NOMO-1 treated with dmso at 0.1 percent for 144 hours (cell line): ENCODE results near the gene NF2.
"Not testable (repeated sequence)": the region's sequence is repeated elsewhere in the genome, so short reads cannot be mapped to it uniquely, and the experiment has no call there.

ENCODE experiments used
- DNase-seq: peaks from one replicate; lab custom pipeline; 2025; ENCODE audit not compliant: unreplicated experiment; lab: John Stamatoyannopoulos, UW

NF2 gene

DNA sequence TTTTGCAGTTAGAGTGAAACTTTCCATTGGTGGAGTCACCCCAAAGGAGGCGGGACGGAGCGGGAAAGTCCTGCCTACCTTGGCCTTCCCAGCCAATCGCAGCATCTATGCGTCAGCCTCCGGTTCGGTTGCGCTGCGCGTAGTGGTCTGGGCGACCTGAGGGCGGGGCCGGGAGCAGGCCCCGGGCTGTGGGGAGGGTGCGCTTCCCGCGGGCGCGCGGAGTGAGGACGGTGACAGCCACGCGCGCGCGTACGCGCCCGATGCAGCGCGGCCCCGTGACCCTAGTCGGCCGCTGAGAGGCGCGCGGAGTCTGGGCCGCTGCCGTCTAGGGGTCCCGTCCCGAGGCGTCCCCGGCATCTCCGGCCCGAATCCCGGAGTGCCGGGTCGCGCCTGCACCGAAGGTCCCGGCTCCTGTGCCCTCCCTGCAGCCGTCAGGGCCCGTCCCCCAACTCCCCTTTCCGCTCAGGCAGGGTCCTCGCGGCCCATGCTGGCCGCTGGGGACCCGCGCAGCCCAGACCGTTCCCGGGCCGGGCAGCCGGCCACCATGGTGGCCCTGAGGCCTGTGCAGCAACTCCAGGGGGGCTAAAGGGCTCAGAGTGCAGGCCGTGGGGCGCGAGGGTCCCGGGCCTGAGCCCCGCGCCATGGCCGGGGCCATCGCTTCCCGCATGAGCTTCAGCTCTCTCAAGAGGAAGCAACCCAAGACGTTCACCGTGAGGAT, at the start of gene NF2:
Gene NF2, plus strand, starts transcription at position 276 of the 718 bp plus-strand sequence. Its CDS starts 366 bp downstream, at position 642.
- peak; percentile 98 for DNase-seq

DNA sequence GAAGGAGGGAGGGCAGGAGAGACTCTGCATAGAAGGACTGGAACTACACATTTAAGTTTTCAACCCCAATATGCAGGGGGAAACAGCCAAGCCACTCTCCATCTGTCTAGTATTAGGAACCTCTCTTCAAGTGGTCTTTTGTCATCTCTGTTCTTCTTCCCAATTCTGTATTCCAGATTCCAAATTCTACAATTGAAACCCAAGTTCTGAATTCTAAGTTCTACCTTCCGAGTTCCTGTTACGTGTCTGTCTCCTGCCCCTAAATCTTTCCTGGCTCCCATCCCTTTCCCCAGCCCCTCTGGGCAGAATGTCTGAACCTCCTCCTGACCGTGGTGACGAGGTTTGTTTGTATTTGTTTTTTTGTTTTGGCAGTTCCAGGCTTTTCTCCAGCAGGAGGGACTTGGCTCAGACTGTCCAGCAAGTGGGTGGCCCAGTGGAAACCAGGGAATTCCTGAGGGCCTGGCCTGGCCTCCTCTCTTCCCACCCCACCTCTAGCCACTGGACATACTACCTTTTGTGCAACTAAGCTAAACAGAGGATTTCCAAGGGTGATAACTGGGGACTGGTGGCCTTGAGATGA, 48.3 kb upstream of the NF2 start:
- DNase-seq = no peak

DNA sequence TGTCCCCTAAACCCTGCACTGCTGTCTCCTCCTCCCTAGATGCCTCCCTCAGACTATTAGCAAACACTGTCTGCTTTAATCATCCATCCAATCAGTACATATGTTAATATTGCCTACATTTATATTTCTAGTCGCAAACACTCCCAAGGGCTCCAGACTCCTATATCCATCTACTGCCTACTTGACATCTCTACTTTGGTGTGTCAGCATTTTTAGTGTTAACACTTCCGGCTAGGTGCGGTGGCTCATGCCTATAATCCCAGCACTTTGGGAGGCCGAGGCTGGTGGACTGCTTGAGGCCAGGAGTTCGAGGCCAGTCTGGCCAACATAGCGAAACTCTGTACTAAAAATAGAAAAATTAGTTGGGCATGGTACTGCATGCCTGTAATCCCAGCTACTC, 44.4 kb upstream of the NF2 start:
- no peak for DNase-seq

DNA sequence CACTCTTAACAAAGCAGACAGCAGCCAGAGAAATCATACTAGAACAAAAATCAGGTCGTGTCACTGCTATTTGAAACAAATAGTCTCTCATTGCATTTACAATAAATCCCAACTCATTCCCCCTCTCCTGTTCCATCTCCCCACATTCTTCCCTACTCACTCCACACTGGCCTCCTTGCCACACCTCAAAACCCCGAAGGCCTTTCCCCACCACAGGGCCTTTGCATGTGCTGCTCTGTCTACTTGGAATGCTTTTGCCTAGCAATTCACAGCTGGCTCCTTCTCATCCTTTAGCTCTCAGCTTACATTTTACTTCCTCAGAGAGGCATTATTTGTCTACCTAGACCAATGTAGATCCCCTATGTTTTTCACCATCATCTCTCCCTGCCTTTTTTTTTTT, 43.6 kb upstream of the NF2 start:
- no peak for DNase-seq

DNA sequence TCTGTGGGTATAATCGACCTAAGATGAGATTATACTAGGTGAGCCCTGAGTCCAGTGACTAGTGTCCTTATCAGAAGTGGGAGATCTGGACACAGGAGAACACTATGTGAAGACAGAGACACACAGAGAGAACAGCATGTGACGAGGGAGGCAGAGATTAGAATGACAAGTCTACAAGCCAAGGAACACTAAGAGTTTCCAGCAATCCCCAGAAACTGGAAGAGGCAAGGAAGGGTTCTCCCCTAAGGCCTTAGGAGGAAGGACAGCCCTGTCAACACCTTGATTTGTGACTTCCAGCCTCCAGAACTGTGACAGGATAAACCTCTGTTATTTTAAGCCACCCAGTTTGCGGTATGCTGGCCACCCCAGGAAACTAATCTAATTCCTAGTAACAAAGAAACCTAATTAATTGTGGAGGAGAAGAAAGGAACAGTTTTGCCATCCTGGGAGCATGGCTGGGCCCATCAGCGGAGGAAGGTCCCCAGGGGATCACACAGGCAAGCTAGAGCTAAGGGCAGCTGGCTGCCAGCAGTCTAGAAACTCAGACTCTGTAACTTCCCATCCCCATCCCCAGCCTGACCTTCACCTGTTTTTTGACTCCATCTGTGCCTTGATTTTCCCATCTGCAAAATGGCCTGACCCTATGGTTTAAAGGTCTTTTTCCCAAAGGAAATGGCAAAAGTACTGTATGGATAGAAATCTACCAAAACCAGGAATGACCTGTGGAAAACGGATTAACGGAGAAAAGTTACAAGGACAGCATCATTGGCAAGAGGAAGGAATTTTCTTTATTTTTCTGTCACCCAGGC, 39.6 kb upstream of the NF2 start:
- no peak for DNase-seq

DNA sequence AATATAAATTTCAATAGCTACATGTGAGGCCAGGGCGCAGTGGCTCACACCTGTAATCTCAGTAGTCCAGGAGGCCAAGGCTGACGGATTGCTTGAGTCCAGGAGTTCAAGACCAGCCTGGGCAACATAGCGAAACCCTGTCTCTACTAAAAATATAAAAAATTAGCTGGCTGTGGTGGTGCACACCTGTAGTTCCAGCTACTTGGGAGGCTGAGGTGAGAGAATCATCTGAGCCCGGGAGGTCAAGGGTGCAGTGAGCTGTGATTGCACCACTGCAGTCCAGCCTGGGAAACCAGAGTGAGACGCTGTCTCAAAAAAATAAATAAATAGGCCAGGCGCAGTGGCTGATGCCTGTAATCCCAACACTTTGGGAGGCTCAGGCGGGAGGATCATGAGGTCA, 36.9 kb upstream of the NF2 start:
- not testable (repeated sequence) for DNase-seq

DNA sequence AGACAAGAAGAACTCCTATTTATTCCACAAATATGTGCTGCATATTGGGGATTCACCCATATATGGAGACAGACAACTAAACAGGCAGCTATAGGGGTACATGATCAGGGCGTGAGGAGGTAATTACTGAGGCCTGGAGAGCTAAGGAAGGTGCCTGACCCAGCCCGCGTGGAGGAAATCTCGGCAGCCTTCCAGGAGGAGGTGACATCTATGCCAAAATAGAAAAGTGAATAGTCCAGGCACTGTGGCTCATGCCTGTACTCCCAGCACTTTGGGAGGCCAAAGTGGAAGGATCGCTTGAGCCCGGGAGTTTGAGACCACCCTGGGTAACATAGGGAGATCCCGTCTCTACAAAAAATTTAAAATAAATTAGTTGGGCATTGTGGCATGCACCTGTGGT, 36.1 kb upstream of the NF2 start:
- no peak for DNase-seq

DNA sequence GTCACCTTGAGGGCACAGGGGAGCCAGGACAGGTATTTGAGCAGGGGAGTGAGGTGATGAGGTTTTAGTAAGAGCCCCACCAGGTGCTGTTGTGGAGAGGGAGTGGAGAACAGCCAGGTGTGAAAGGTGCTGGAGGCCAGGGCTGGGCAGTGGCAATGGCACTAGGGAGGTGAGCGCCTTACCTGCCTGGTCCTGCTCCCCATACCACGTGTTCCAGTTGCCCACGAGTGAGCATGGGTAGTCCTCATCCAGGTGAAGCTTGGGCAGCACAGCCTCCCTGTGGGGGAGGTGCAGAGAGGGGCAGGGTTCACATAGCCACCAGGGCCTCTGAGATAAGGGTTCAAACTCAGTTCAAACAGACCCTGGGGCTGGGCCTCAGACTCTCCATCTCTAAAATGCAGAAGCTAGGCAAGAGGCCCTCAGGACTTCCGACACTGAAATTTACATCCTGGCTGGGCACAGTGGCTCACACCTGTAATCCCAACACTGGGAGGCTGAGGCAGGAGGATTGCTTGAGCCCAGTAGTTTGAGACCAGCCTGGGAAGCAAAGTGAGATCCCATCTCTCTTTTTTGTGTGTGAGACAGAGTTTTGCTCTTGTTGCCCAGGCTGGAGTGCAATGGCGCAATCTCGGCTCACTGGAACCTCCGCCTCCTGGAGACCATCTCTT, 34.3 kb upstream of the NF2 start:
- no peak for DNase-seq

DNA sequence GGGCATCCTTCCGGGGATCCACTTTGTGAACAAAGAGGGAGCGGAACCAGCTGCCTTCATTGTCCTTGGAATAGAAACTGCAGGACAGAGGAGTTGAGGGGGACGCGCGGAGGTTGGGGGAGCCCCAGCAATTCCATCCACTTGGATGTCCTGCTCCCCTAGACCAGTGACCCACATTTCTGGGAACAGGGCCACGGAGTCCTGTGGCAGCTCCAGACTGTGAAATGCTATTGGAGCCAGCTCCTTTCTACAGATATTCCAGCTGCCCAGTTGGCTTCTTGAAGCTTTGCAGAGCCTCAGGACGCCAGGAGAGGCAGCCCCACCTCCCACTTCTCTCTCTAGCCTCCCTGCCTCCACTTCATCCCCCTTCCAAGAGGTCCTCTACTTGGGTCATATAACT, 33.0 kb upstream of the NF2 start:
- DNase-seq = no peak

DNA sequence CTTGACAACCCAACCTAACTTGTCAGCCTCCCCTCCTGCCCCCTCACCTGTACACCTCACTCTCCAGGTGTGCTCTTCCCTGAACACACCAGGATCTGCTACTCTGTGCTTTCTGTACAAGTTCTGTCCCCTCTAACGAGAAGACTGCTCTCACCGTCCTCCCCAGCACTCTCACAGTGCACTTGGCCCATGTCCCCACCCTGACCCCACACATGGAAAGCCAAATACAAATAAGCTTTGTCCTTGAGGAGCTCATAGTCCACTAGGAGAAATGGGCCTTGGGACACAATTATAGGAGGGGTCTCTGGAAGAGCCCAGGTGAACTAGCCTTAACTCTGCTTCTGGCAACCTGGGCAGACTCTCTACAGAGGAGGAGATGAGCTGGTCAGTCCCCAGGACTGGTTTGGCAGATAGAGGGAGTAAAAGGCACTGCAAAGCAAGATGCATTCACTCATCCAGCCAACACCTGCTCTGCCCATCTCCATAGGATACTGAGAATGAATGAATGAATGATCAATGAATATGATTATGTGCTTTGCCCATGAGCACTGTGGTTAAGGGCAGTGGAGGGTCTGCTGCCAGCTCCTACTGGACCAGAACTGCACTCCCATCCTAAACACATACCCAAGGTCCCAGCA, 32.4 kb upstream of the NF2 start:
- DNase-seq = no peak

DNA sequence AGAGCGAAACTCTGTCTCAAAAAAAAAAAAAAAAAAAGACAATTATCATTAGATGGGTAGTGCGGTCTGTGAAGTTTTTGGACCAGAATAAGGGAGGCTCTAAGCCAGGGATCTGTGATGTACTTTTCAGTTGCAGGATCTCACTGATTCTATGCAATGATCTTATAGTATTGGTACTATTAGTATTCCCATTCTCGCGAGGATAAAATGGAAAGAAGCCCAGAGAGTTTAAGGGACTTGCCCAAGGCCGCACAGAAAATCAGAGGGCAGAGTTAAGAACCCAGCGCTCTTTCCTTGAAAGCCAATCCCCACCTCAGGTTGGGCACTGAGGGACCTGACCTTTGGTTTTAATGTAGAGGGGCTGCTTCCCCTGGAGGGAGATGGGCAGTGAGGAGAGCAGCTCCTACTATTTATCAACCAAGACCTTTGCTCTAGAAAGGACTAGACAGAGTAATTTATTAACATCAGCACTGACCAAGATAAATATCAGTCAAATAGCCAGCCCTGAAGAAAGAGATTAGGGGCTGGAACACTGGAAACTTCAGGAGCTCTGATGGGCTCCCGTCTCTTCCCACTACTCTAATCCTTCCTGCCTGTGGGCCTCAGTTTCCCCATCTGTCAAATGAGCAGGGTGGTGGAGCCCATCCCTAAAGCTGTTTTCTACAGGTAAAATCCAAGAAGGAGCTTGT, 28.5 kb upstream of the NF2 start:
- DNase-seq = no peak

DNA sequence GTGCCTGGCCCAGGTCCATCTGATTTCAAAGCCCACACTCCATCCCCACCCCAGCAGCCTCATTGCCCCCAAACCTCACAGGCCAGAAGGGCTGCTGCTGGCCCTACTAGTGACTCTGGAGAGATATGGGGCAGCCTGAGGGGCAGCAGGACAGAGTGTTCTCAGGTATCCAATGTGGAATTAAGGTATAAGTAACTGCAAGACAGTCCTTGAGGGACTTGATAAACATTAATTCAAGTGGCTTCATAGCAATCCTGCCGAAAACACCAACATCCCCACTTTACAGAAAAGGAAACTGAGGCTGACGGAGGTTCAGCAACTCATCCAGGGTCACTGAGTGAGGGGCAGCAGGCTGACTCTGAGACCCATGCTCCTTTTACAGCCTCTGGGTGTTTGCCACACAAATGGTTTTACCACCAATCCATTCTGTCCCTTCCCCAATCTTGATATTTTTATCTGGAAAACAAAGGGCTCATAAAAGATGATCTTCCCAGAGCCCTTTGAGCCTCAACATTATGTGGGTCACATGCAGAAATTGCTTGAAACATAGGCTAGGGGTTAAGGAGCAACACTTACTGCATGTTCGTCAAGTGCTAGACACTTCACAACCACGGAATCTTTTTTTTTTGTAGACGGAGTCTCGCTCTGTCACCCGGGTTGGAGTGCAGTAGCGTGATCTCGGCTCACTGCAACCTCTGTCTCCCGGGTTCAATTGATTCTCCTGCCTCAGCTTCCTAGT, 24.8 kb upstream of the NF2 start:
- no peak for DNase-seq

DNA sequence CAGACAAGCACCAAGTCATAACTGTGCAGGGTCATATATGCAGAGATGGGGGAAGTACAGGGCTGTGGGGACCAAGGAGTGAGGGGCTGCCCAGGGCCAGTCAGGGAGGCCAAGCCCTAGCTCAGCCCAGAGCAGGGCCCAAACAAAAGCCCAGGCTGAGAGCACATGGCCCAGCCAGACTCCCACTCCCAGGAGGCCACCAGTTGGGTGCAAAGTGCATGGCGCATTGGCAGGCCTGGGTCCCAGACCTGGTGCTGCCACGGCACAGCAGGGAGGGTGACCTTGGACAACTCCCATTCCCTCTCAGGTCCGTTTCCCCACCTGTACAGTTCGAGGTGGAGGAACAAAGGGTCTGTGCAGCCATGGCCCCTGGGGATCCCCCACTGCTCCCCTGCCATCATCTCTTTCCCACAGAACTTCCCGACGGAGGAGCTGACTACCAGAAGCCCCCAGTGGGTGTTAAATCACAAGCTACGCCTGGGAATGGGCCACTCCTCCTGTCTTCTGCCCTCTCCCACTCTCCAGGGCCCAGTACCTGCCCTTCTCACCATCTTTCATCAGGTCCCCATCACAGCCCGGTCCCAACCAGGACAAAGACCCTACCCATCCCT, 23.1 kb upstream of the NF2 start:
- no peak for DNase-seq

DNA sequence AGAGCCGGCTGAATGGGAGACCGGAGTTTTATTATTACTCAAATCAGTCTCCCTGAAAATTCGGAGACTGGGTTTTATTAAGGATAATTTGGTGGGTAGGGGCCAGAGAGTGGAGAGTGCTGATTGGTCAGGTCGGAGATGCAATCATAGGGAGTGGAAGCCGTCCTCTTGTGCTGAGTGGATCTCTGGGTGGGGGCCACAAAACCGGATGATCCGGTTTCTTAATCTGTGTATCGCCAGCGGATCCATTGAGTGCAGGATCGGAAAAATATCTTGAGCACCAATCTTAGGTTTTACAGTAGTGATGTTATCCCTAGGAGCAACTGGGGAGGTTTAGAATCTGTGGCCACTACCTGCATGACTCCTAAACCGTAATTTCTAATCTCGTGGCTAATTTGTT, 21.6 kb upstream of the NF2 start:
- no peak for DNase-seq

DNA sequence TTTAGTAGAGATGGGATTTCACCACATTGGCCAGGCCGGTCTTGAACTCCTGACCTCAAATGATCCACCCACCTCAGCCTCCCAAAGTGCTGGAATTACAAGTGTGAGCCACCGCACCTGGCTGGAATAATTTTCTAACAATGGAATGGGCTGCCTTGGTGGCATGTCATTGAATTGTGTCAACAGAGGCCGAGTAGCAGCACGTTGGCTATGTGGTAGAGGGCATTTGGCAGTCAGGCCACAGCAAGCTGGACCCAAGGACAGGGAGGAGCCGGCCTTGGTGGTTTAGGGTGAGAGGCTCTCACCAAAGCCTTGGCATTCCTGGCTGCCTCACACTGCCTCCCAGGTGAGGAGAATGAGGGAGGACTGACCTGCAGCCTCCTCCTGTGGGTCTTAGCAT, 18.5 kb upstream of the NF2 start:
- no peak for DNase-seq

DNA sequence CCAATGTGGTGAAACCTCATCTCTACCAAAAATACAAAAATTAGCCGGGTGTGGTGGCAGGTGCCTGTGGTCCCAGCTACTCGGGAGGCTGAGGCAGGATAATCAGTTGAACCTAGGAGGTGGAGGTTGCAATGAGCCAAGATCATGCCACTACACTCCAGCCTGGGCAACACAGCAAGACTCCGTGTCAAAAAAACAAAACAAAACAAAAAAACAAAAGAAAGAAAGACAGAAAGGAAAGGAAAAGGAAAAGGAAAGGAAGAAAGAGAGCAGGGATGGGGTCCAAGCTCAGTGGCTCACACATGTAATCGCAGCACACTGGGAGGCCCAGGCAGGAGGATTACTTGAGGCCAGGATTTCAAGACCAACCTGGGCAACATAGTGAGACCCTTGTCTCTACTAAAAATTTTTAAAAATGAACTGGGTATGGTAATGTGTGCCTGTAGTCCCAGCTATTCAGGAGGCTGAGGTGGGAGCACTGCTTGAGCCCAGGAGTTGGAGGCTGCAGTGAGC, 17.2 kb upstream of the NF2 start:
- DNase-seq = not testable (repeated sequence)

DNA sequence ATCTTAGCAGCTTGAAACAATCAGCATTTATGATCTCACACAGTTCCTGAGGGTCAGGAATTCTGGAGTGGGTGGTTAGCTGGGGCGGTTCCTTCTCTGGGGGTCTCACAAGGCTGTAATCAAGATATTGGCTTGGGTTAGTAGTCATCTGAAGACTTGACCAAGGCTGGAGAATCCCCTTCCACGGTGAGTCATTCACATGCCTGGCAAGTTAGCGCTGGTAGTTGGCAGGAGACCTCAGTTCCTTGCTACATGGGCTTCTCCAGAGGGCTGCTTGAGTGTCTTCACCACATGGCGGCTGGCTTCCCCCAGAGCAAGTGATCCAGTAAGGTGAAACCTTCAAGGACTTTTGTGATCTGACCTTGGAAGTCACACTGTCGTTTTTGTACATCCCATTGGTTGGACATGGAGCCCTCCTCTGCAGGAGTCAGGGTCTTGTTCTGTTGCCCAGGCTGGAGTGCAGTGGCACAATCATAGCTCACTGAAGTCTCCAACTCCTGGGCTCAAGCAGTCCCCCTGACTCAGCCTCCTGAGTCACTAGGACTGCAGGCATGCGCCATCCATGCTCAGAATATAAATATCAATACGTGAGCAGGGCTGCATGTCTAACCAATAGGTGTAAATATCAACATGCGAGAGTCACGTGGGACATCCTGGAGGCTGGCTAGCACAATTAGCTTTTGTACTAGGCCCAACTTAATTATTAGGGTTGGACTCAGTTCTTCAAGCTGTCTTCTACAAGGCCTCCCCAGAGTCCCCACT, 15.3 kb upstream of the NF2 start:
- no peak for DNase-seq

DNA sequence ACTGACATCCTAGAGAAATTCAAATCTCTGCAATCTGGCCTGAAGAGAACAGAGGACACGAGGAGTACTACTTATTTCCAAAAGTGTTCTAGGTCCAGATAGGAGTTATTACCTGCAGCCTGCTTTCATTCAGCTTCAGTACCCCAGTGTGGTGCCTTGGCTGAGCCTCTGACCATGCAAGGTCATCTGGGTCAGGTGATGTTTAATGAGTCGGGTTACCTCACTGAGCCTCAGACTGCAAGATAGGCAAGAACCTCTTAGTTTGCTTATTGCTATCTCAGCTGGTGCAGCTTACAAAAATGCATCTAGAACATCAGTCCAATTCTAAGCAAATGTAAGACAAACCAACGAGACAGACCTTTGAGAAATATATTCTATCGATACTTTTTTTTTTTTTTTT, 9.5 kb upstream of the NF2 start:
- no peak for DNase-seq

DNA sequence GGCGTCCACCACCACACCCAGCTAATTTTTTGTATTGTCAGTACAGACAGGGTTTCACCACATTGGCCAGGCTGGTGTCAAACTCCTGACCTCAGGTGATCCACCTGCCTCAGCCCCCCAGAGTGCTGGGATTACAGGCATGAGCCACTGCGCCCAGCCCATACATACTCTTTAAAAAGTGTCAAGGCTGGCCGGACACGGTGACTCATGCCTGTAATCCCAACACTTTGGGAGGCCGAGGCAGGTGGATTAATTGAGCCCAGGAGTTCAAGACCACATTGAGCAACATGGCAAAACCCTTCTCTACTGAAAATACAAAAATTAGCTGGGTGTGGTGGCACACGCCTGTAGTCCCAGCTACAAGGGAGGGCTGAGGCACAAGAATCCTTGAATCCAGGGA, 9.0 kb upstream of the NF2 start:
- not testable (repeated sequence) for DNase-seq
